Hepatocyte (in vitro differentiated cells): ENCODE data around the gene SLC27A3. TPM values are rescaled to one million over a fixed set of nuclear protein-coding genes. Genes with fewer than 3 reads are reported as not detected.

Experiments
- DNase-seq: peaks from one replicate; pipeline ENCODE4 v3.0.0-alpha.2; 2016; ENCODE audit warnings: low spot score
- H2AFZ ChIP-seq: fragments of 200-600 bp; sonication (generic); 2 replicates; pipeline ENCODE4 v1.6.0; 2016; ENCODE audit warnings: antibody characterized with exemption, mild to moderate bottlenecking
- H3K27ac ChIP-seq: fragments of 200-600 bp; sonication (generic); 2 replicates; pipeline ENCODE4 v1.5.1; 2016; ENCODE audit warnings: mild to moderate bottlenecking
- H3K27me3 ChIP-seq: fragments of 200-600 bp; sonication (generic); 2 replicates; pipeline ENCODE4 v1.6.1; 2016
- H3K36me3 ChIP-seq: fragments of 200-600 bp; sonication (generic); replicated peaks from 2 replicates; pipeline ENCODE4 v1.5.1; 2016; ENCODE audit warnings: low read depth; ENCODE audit not compliant: insufficient read depth
- H3K4me1 ChIP-seq: fragments of 200-600 bp; sonication (generic); 2 replicates; pipeline ENCODE4 v1.5.1; 2016; ENCODE audit warnings: mild to moderate bottlenecking, moderate library complexity; ENCODE audit not compliant: insufficient read depth
- H3K4me2 ChIP-seq: fragments of 200-600 bp; sonication (generic); 2 replicates; pipeline ENCODE4 v1.6.0; 2016
- H3K4me3 ChIP-seq: fragments of 200-600 bp; sonication (generic); 2 replicates; pipeline ENCODE4 v1.5.1; 2016; ENCODE audit warnings: mild to moderate bottlenecking
- H3K79me2 ChIP-seq: fragments of 200-600 bp; sonication (generic); 2 replicates; pipeline ENCODE4 v1.6.0; 2017; ENCODE audit warnings: mild to moderate bottlenecking
- H3K9me2 ChIP-seq: fragments of 200-600 bp; sonication (generic); replicated peaks from 2 replicates; pipeline ENCODE4 v1.6.0; 2017; ENCODE audit warnings: mild to moderate bottlenecking; ENCODE audit not compliant: insufficient read depth
- H3K9me3 ChIP-seq: fragments of 200-600 bp; sonication (generic); 2 replicates; pipeline ENCODE4 v1.5.1; 2016; ENCODE audit warnings: low read depth, mild to moderate bottlenecking
- H4K20me1 ChIP-seq: fragments of 200-600 bp; sonication (generic); 2 replicates; pipeline ENCODE4 v1.6.0; 2016; ENCODE audit warnings: mild to moderate bottlenecking; ENCODE audit not compliant: insufficient read depth, poor library complexity, severe bottlenecking
- EZH2 ChIP-seq: fragments of 200-600 bp; sonication (generic); IDR thresholded peaks from 2 replicates; pipeline ENCODE4 v1.6.1; 2016; ENCODE audit warnings: antibody characterized with exemption, mild to moderate bottlenecking, borderline replicate concordance
- EZH2phosphoT487 ChIP-seq: fragments of 200-600 bp; sonication (generic); IDR thresholded peaks from one replicate; pipeline ENCODE4 v1.6.1; 2018; ENCODE audit warnings: antibody characterized with exemption, mild to moderate bottlenecking, low read depth, moderate library complexity; ENCODE audit not compliant: unreplicated experiment, severe bottlenecking
- WGBS: methylation state at CpG from one replicate; pipeline ENCODE4 v1.1.6; 2016; ENCODE audit warnings: low lambda C conversion rate; ENCODE audit errors: missing lambda C conversion rate; 5-methylcytosine and 5-hydroxymethylcytosine counted together
- polyA plus RNA-seq: library from polyadenylated mRNA; unstranded; fragments of >200 nt; fragmentation: Nextera tagmentation; extraction: Ambion mirVana; gene quantifications from 2 replicates; pipeline ENCODE4 v1.2.1, GENCODE V29; 2016
- total RNA-seq: library from RNA; depleted of rRNA; stranded (reverse); fragments of >200 nt; gene quantifications from 2 replicates; pipeline ENCODE4 v1.2.3, GENCODE V29; 2014
- TF ChIP-seq, protein P1 (sequence below): fragments of 200-600 bp; sonication (generic); IDR thresholded peaks from 2 replicates; pipeline ENCODE4 v1.5.1; 2016; ENCODE audit warnings: antibody characterized with exemption, mild to moderate bottlenecking; ENCODE audit not compliant: poor library complexity

The SLC27A3 gene
- total and polyA plus RNA-seq, 2 experiments from 2014 or later = 21.5 to 37.2 TPM

DNA sequence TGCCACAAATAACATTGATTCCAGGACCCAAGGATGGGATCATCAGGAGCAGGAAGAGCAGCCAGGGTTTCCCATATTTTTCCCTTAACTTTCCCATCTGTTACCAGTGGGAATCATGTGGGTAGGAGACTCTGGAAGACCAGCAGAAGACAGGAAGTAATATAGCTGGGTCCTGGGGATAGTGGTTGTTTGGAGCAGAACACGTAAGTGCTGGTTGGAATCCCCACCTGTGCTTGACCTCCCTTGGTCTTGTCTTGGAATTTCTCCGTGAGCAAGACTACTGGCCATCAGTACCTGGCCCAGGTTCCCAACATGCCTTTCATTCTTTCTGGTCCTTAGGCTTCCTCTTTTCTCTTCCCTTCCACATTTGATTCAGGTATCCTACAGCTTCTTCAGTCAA, 20.9 kb upstream of the SLC27A3 start:
- no peak overlapping the region for H2AFZ ChIP-seq
- no peaks in the 10 kb centered on the region for H3K9me2 ChIP-seq
- TF ChIP-seq, protein P1, sequence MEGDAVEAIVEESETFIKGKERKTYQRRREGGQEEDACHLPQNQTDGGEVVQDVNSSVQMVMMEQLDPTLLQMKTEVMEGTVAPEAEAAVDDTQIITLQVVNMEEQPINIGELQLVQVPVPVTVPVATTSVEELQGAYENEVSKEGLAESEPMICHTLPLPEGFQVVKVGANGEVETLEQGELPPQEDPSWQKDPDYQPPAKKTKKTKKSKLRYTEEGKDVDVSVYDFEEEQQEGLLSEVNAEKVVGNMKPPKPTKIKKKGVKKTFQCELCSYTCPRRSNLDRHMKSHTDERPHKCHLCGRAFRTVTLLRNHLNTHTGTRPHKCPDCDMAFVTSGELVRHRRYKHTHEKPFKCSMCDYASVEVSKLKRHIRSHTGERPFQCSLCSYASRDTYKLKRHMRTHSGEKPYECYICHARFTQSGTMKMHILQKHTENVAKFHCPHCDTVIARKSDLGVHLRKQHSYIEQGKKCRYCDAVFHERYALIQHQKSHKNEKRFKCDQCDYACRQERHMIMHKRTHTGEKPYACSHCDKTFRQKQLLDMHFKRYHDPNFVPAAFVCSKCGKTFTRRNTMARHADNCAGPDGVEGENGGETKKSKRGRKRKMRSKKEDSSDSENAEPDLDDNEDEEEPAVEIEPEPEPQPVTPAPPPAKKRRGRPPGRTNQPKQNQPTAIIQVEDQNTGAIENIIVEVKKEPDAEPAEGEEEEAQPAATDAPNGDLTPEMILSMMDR = no peak
- TF ChIP-seq EZH2phosphoT487 (no peak), EZH2 (no peak)
- WGBS = 97% methylated on average over 2 of the region's 2 CpGs
- no peak overlapping the region for H3K27ac ChIP-seq
- H3K79me2 ChIP-seq = no peaks in the 10 kb centered on the region
- no peak for DNase-seq
- no peaks in the 10 kb centered on the region for H3K9me3 ChIP-seq
- no peak overlapping the region for H3K4me2 ChIP-seq
- H4K20me1 ChIP-seq = no peaks in the 10 kb centered on the region
- peaks cover 13% of the 10 kb centered on the region for H3K4me1 ChIP-seq
- H3K27me3 ChIP-seq = no peaks in the 10 kb centered on the region
- H3K36me3 ChIP-seq = no peaks in the 10 kb centered on the region
- H3K4me3 ChIP-seq = no peak overlapping the region

DNA sequence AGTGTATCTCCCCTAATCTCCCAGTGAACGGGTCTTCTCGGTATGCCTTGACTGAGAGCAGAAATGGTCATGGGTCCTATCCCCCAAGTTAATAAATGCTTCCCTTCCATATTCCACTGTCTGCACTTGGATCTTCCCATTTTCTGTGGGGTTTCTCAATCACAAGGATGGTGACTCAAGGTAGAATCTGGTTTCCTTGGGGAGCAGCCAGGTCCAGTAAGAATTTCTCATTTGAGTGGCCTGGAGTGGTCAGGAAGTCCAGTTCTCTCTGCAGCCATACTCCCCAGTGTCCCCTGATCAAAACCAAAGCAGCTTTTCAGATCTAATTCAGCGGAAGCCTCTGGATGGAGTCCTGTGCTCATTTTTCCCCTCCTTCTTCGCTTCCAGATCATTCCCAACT, 14.8 kb upstream of the SLC27A3 start:
- TF ChIP-seq, protein P1 = no peak
- TF ChIP-seq EZH2phosphoT487 = no peak
- no peak for TF ChIP-seq EZH2
- Histone ChIP-seq H3K9me2 (no peaks in the 10 kb centered on the region), H3K4me1 (peaks cover 9% of the 10 kb centered on the region), H3K27ac (no peak overlapping the region), H3K9me3 (no peaks in the 10 kb centered on the region), H3K4me3 (no peak overlapping the region), H2AFZ (no peak overlapping the region), H3K4me2 (no peak overlapping the region), H3K27me3 (no peaks in the 10 kb centered on the region), H3K36me3 (no peaks in the 10 kb centered on the region), H4K20me1 (no peaks in the 10 kb centered on the region), H3K79me2 (no peaks in the 10 kb centered on the region)
- 96% methylated on average over 4 of the region's 4 CpGs for WGBS
- no peak for DNase-seq

DNA sequence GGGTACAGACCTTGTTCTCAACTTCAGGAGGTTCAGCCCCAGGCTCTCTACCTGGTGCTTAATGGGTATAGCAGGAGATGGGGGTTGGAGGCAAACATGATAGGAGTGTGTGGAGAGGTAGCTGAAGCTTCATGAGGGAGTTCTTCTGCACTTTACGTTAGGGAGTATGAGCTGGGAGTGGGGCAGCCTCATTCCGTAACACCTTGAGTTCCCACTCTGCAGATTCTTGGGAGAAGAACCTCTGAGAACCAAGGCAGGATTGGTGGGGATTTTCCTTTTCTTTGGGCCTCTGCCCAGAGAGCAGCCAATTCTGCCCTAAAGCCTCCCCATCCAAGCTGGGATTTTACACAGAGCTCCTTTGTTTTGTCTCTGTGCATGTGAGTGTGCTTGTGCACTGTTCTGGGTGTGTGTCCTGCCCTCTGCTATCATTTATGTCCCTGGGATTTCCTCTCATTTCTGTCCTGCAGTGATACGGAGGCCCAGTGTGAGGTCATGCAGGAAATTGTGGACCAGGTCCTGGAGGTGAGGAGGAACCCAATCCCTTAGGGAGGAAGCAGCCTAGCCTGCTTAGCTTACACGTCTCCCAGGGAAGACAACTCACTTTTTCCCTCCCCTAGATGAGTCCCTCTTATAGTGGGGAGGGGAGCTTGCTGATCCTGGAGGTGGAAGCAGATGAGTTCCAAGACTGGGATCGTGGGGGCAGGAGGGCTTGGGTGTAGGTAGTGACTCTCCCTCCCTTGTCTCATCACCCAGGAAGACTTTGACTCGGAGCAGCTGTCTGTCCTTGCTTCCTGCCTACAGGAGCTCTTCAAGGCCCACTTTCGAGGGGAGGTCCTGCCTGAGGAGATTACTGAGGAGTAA, 11.6 kb upstream of the SLC27A3 start:
- Histone ChIP-seq H3K36me3 (no peaks in the 10 kb centered on the region), H3K9me2 (no peaks in the 10 kb centered on the region), H3K9me3 (no peaks in the 10 kb centered on the region), H2AFZ (no peak overlapping the region), H4K20me1 (no peaks in the 10 kb centered on the region), H3K27me3 (no peaks in the 10 kb centered on the region), H3K79me2 (no peaks in the 10 kb centered on the region), H3K27ac (peak overlapping the region; percentile 74), H3K4me3 (no peak overlapping the region), H3K4me1 (peaks cover 24% of the 10 kb centered on the region), H3K4me2 (no peak overlapping the region)
- no peak for TF ChIP-seq EZH2
- TF ChIP-seq EZH2phosphoT487 = no peak
- TF ChIP-seq, protein P1 = no peak
- no peak for DNase-seq
- WGBS = 87% methylated on average over 7 of the region's 7 CpGs
